ENCODE data around the gene EFCAB8.
A peak's percentile ranks its signal among the peaks of the same experiment; 100 is the strongest.

The EFCAB8 gene

GRCh38 chr20:32989507-32990283 lies 131.0 kb downstream of the EFCAB8 start:
- DNase-seq = no peak

GRCh38 chr20:32990426-32990825 lies 131.7 kb downstream of the EFCAB8 start:
- DNase-seq = no peak

DNA sequence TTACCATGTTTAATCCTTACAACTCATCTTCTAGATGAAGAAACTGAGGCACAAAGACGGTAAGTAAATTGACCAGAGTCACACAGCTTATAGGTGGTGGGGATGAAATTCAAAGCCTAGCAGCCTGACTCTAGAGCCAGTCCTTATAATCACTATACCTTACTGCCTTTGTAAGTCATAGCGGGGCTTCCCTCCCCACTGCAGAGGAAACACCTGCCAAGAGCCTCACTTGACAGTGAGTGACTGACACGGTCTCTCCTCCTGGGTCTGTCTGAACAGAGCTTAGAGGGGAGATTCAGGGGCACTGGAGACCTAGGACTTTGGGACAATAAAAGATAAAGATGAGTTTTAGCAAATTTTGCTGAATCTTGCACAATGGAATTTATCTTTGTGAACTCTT lies 132.7 kb downstream of the EFCAB8 start:
- DNase-seq = peak in 1 of 2 donors; percentile 20

DNA sequence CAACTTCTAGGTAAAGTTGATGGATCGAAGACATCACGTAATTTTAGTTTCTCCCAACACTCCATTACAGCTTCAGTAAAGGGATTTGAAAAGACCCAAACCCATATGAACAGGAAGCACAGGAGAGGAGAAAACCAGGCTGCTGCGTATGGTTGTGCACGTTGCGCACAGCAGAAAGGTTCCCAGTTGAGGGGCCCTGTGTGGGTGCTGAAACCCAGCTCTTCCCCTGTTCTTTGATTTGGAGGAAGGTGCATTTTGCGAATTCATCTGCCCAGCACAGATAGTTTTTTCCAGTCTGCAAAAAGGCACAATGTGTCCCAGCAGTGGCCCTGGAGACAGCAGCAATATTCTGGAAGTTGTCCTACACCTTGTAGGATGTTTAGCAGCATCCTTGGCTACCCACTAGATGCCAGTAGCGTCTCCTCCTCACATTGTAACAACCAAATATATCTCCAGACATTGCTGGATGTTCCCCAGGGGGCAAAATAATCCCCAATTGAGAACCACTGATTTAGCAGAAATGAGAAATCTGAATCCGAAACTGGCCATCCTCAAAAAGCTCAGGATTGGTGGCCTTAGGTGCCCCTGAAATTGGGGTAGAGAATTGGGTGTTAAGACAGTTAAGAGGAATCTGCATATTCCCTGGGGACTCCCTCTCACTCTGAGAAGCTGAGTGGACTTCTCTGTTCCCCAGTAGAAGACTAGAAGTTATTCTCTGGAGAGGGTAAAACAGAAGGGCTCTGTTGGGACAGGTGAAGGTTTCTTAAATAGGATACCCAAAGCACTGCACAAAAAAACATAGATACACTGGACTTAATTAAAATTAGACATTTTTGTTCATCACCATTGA lies 133.3 kb downstream of the EFCAB8 start:
- no peak for DNase-seq

DNA sequence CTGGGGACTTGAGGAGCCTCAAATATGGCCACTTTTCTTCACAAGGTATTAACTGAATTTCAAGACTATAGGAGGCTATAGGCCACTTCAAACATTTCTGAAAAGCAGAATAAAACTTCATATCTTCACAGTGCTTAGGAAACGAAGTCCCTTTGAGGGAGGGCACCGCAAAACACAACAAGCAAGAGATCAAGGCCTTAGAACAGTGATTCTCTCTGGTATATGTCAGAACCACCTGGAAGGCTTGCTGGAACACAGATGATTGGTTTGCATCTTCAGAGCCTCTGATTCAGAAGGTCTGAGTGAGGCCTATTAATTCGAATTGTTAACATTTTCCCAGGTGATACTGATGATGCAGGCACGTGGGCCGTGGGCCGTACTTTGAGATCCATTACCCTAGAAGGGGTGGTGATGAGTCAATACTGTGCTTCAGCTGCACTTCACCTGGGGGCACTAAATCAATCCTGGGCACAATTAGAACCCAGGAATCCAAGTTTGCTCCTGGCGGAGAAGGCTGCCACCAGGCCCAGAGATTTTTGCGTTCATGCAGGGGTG lies 134.8 kb downstream of the EFCAB8 start:
- DNase-seq = no peak

DNA sequence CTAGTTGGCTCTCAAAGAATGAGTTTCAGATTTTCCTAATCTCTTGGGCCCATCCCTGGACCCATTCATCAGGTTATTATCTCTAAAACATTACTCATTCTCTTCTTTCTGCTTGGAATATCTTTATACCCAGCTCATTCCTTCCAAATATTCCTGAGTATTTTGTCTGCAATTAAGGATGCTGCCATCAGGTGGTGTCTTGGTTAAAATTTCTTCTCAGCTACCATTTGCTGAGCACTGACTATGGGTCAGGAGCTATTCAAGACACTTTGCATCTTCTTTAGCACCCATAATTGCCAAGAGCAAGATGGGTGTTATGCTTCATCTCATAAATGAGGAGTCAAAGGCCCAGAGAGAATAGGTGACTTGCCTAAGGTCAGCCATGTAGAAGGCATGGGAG lies 137.1 kb downstream of the EFCAB8 start:
- no peak for DNase-seq

DNA sequence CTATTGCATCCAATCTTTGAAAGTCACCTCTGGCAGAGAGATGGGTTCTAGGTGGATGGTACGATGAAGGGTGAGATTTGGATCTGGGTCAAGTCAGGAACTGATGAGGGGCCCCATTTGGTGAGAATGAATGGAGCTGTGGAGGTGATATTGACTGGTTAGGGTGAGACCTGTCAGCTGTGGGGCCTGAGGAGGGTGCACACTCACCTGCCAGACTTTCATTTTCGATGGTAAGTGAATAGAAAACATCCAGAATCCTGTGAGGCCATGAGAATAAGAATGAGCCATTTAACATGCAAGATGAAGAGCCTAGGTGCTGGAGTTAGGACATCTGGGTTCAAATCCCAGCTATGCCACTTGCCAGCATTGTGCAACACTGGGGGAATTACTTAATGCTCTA lies 138.7 kb downstream of the EFCAB8 start:
- DNase-seq = no peak

DNA sequence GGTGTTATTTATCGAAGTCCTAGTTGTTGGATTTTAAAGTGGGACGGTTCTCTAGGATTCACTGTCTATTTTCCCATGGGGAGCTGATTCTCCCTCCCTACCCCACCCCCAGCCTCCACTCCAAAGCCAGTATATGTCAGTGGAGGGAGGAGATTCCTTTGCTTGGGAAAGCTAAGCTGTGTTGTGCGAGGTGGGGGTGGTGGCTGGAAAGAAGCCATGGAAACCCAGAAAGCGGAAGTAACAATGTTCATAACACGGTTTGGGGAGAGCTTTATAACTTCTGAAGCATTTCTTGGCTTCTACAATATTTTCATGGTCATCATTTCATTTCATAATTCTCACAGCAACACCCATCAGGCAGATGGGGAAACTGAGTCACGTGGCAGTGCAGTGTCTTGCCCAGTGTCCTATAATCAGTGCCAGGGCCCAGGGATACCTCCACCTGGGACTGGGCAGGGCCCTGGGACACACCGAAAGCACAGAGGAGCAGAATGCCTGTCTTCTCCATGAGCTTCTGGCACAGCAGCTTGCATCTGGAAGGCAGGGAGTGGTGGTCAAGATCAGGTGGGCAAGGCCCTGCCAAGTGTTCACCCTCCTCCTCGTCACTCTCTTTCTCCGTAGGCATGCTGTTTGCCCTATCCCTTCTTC lies 141.0 kb downstream of the EFCAB8 start:
- DNase-seq = no peak

DNA sequence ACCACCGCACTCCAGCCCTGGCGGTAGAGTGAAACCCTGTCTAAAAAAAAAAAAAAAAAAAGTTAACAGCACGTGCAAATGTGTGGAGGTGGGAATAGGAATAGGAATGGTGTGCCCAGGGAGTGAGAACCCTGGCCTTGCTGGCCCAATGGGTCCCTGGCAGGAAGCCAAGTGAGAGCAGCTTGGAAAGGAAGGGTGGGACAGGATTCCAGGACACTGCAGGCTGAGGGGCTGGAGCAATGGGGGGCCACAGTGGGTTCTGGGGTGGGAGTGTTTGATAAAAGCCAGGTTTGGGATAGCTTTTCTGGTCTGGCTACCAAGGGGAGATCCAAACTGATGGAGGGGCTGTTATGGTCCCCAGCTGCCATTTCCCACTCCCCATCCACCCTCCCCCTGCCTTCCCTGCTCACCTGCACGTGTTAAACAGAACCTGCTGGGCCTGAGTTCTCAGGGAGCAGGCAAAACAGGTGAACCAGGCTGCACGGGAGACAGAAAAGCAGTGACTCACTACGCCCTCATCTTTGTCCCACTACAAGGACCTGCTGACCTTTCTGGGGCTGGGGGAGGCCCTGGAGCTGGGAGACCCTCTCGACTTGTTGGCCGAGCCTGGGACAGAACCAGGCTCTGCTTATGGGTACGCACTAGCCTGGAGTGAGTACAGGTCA lies 142.2 kb downstream of the EFCAB8 start:
- no peak for DNase-seq

- DNase-seq = no peak
Observed at GRCh38 chr20:33002087-33002808, 143.5 kb downstream of the EFCAB8 start.

DNA sequence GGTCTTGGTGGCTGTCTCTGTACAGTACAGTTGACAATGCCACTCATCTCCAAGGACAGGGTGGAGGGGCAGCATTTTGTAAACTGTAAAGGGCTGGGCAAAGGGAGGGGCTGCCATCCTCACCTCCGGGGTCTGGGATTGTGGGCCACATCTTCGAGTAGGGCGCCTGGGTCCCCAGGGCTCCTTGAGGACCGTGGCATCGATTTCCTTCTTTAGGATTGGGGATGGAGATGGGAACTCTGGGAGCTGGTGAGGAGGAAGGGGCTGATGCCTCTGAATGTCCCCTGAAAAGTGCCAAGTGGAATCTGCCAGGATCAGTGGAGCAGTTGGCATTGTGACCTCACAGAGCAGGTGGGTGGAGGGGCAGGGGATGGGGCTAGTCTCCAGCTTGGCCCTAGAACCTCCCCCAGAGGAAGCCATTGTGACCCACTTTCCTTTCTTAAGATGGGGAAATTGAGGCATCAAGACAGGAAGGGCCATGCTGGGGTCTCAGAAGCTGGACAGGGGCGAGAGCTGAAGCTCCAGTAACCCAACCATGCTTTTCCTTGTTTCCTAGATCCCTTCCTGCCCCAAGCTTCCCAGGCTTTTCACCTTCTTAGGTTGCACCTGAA lies 145.5 kb downstream of the EFCAB8 start, which contains the start of gene SUN5:
SUN5 (minus strand) TSS at position 293 of the 611 bp plus-strand sequence; CDS start at position 200, 93 bp downstream.
- DNase-seq = no peak

GRCh38 chr20:33005132-33005566 lies 146.4 kb downstream of the EFCAB8 start:
- DNase-seq = peak in 1 of 2 donors; percentile 48

GRCh38 chr20:33005908-33006775 lies 147.4 kb downstream of the EFCAB8 start:
- DNase-seq = no peak

DNA sequence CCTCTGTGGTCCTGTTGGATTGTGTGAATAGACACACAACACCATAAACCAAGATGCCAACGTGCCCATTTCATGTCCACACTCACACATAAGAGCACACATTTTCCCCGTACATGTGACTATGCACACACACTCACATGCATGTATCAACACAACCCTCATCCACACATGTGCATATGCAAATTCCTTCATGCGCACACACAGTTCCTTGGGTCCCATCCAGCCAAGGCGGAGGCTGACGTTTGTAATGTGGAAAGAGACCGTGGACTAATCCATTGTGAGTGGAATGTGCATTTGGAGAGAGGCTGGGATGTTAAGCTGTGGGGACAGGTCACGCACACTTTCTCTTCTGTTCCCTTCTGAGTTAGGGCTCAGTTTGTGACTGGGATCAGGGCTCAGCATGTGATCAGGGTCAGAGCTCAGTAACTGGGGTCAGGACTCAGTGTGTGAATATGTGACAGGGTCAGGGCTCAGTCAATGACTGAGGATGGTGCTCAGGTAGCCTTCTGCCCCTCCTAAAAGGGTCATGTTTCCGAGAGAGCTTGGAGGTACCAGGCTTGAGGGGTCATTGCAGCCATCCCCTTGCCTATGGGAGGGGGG lies 148.2 kb downstream of the EFCAB8 start:
- DNase-seq = no peak

DNA sequence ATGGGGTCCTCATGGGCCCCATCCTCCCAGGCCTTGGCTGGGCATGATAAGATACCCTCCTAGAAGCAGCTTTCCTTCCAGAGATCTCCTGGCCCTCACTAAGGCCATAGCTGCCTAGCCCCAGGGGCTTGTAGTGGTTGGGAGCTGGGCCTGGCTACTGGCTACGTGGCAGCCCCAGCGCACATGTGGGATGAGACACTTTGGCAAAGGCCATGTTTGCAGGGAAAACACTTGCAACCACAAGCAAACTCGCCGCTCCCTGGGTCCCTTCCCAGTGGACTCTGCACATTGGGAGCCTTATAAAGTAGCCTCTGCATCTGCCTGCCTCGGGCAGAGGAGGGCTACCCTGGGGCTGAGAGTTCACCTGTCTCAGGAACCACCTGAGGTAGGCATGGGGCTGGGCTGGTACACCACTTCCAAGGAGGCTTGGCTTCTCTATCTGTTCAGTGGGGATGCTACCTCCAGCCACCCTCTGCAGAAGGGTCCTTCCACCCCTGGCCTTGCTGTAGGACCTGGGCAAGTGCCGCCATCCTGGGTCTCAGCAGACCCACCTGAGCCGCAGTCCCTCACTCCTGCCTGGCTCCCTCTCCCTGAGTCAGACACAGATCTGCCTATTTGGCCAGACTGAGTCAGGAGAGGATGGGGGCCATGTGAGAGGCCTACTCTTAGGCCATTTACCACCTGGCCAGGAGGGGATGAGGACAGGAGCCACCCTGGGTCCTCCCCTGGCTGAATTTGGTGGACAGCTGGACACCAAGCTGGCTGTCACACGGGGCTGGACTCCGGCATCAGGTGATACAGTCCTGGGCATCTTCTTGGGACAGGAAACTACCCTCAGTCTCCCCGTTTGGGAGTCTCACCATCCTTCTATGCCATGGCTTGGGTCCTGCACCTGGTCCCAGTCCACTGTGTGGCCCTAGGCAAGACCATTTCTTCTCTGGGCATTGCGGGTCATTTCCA lies 148.9 kb downstream of the EFCAB8 start, which contains the start of gene BPIFB2:
BPIFB2 (plus strand) TSS at position 329 of the 960 bp plus-strand sequence. CDS start 871 bp downstream, outside the sequence.
- DNase-seq = no peak

- no peak for DNase-seq
Observed at GRCh38 chr20:33008336-33009213, 149.9 kb downstream of the EFCAB8 start.
